H9 (cell line): ENCODE results near the gene RALGAPA2. TPM values are rescaled to one million over a fixed set of nuclear protein-coding genes. Genes with fewer than 3 reads are reported as not detected.

Experiments used
- DNase-seq: peaks from one replicate; pipeline ENCODE4 v3.0.0-alpha.2; 2017
- H2AFZ ChIP-seq: one replicate; pipeline ENCODE4 v1.6.1; 2013; ENCODE audit warnings: mild to moderate bottlenecking, low read length, control low read depth, moderate library complexity
- H2AK5ac ChIP-seq: 2 replicates; pipeline ENCODE4 v1.6.1; 2013; ENCODE audit warnings: low read length, control low read depth, mixed read lengths; ENCODE audit not compliant: insufficient read length
- H2BK120ac ChIP-seq: one replicate; pipeline ENCODE4 v1.6.1; 2013; ENCODE audit warnings: low read depth, mild to moderate bottlenecking, low read length, control low read depth, inconsistent platforms; ENCODE audit not compliant: poor library complexity, severe bottlenecking
- H2BK12ac ChIP-seq: 2 replicates; pipeline ENCODE4 v1.6.1; 2013; ENCODE audit warnings: low read length, control low read depth, mixed read lengths, low read depth; ENCODE audit not compliant: insufficient read length
- H2BK15ac ChIP-seq: 2 replicates; pipeline ENCODE4 v1.6.1; 2013; ENCODE audit warnings: low read depth, low read length, control low read depth
- H2BK20ac ChIP-seq: one replicate; pipeline ENCODE4 v1.6.1; 2013; ENCODE audit warnings: low read depth, mild to moderate bottlenecking, low read length, control low read depth, inconsistent platforms; ENCODE audit not compliant: poor library complexity, severe bottlenecking
- H2BK5ac ChIP-seq: 2 replicates; pipeline ENCODE4 v1.6.1; 2013; ENCODE audit warnings: low read length, control low read depth, mixed read lengths; ENCODE audit not compliant: insufficient read length
- H3K14ac ChIP-seq: 2 replicates; pipeline ENCODE4 v1.6.1; 2013; ENCODE audit warnings: low read length, control low read depth; ENCODE audit not compliant: insufficient read depth
- H3K18ac ChIP-seq: 2 replicates; pipeline ENCODE4 v1.6.1; 2013; ENCODE audit warnings: low read depth, mild to moderate bottlenecking, mixed read lengths, low read length, control low read depth; ENCODE audit not compliant: insufficient read length
- H3K23ac ChIP-seq: 2 replicates; pipeline ENCODE4 v1.6.1; 2013; ENCODE audit warnings: low read length, control low read depth, mixed read lengths, low read depth; ENCODE audit not compliant: insufficient read length
- H3K23me2 ChIP-seq: 2 replicates; pipeline ENCODE4 v1.6.1; 2013; ENCODE audit warnings: low read depth, mild to moderate bottlenecking, mixed read lengths, low read length, control low read depth; ENCODE audit not compliant: insufficient read length, poor library complexity, severe bottlenecking
- H3K27ac ChIP-seq: 2 replicates; pipeline ENCODE4 v1.5.1; 2013; ENCODE audit warnings: low read length, control low read depth, mixed read lengths, low read depth; ENCODE audit not compliant: insufficient read length
- H3K27me3 ChIP-seq: 2 replicates; pipeline ENCODE4 v1.6.1; 2013; ENCODE audit warnings: low read length, control low read depth, inconsistent platforms; ENCODE audit not compliant: insufficient read depth
- H3K4ac ChIP-seq: 2 replicates; pipeline ENCODE4 v1.6.1; 2013; ENCODE audit warnings: low read depth, mild to moderate bottlenecking, control low read depth, inconsistent platforms, low read length, moderate library complexity
- H3K4me1 ChIP-seq: 2 replicates; pipeline ENCODE4 v1.6.1; 2013; ENCODE audit warnings: low read length, control low read depth, inconsistent platforms; ENCODE audit not compliant: insufficient read depth
- H3K4me2 ChIP-seq: 2 replicates; pipeline ENCODE4 v1.6.1; 2013; ENCODE audit warnings: low read length, control low read depth, mixed read lengths; ENCODE audit not compliant: insufficient read length, insufficient read depth
- H3K56ac ChIP-seq: 2 replicates; pipeline ENCODE4 v1.6.1; 2013; ENCODE audit warnings: low read depth, mild to moderate bottlenecking, mixed read lengths, low read length, control low read depth; ENCODE audit not compliant: insufficient read length
- H3K79me1 ChIP-seq: 2 replicates; pipeline ENCODE4 v1.6.1; 2013; ENCODE audit warnings: low read depth, mild to moderate bottlenecking, moderate library complexity, low read length, control low read depth, inconsistent platforms; ENCODE audit not compliant: insufficient read depth, poor library complexity, severe bottlenecking
- H3K79me2 ChIP-seq: 2 replicates; pipeline ENCODE4 v1.6.1; 2013; ENCODE audit warnings: low read length, control low read depth, inconsistent platforms; ENCODE audit not compliant: insufficient read depth
- H3K9ac ChIP-seq: 2 replicates; pipeline ENCODE4 v1.6.1; 2013; ENCODE audit warnings: low read length, control low read depth, mixed read lengths; ENCODE audit not compliant: insufficient read length; ENCODE audit errors: extremely low read depth
- H3K9me3 ChIP-seq: one replicate; pipeline ENCODE4 v1.6.1; 2013; ENCODE audit warnings: low read depth, low read length, inconsistent platforms; ENCODE audit not compliant: control insufficient read depth
- H3T11ph ChIP-seq: one replicate; pipeline ENCODE4 v1.6.1; 2013; ENCODE audit warnings: mild to moderate bottlenecking, low read length, control low read depth, inconsistent platforms
- H4K20me1 ChIP-seq: one replicate; pipeline ENCODE4 v1.6.1; 2013; ENCODE audit not compliant: control insufficient read depth, insufficient read length, insufficient read depth
- H4K5ac ChIP-seq: 2 replicates; pipeline ENCODE4 v1.6.1; 2013; ENCODE audit warnings: low read depth, mild to moderate bottlenecking, mixed read lengths, low read length, control low read depth; ENCODE audit not compliant: insufficient read length
- H4K8ac ChIP-seq: replicated peaks from 2 replicates; pipeline ENCODE4 v1.6.1; 2013; ENCODE audit warnings: low read length, control low read depth, mixed read lengths, low read depth; ENCODE audit not compliant: insufficient read length
- H4K91ac ChIP-seq: 2 replicates; pipeline ENCODE4 v1.6.1; 2013; ENCODE audit warnings: low read depth, mild to moderate bottlenecking, moderate library complexity, mixed read lengths, low read length, control low read depth; ENCODE audit not compliant: insufficient read length
- H3K27ac Mint-ChIP-seq, 3 experiments: 2 replicates in 2 of 3; 3 replicates in 1 of 3; pipeline ENCODE4 v1.8.0; 2020 to 2021; ENCODE audit warnings: mixed read lengths in 3 of 3, mild to moderate bottlenecking in 1 of 3, moderate library complexity in 1 of 3
- H3K27me3 Mint-ChIP-seq: 2 replicates; pipeline ENCODE4 v1.8.0; 2021; ENCODE audit warnings: low read depth, mild to moderate bottlenecking, moderate library complexity, mixed read lengths
- H3K36me3 Mint-ChIP-seq, 3 experiments: 2 replicates in 2 of 3; 3 replicates in 1 of 3; pipeline ENCODE4 v1.8.0; 2020 to 2021; ENCODE audit warnings: low read depth in 3 of 3, mixed read lengths in 3 of 3; ENCODE audit not compliant: insufficient read depth in 1 of 3
- H3K4me1 Mint-ChIP-seq, 2 experiments: 2 replicates each; pipeline ENCODE4 v1.8.0; 2020; ENCODE audit warnings: mixed read lengths in 2 of 2
- H3K4me3 Mint-ChIP-seq, 2 experiments: 2 replicates in 1 of 2; 3 replicates in 1 of 2; pipeline ENCODE4 v1.8.0; 2020 to 2021; ENCODE audit warnings: mild to moderate bottlenecking in 2 of 2, mixed read lengths in 2 of 2, moderate library complexity in 1 of 2
- H3K9me3 Mint-ChIP-seq, 2 experiments: 2 replicates in 1 of 2; 3 replicates in 1 of 2; pipeline ENCODE4 v1.8.0; 2020; ENCODE audit warnings: mild to moderate bottlenecking in 2 of 2, mixed read lengths in 2 of 2, moderate library complexity in 1 of 2
- CTCF ChIP-seq: fragments of 200-600 bp; sonication (generic); conservative IDR thresholded peaks from 3 replicates; pipeline ENCODE4 v1.8.0; 2021; ENCODE audit warnings: antibody characterized with exemption, mild to moderate bottlenecking
- WGBS: extraction: QIAGEN DNeasy Blood & Tissue Kit; methylation state at CpG from one replicate; pipeline ENCODE4 v1.1.7; 2013; ENCODE audit warnings: missing lambda C conversion rate, low lambda C conversion rate, mixed read lengths; ENCODE audit not compliant: insufficient read length; ENCODE audit errors: extremely low coverage; 5-methylcytosine and 5-hydroxymethylcytosine counted together
- total RNA-seq: library from RNA; stranded (reverse); gene quantifications from 2 replicates; pipeline ENCODE4 v1.2.1, GENCODE V29; 2021

The RALGAPA2 gene
- total RNA-seq, 1 experiment from 2014 or later, result 16.6 TPM

GRCh38 chr20:20683481-20684321, 28.7 kb downstream of the RALGAPA2 start:
- H3K23me2 ChIP-seq, result no peaks in the 10 kb centered on the region
- no peak overlapping the region for H3K9ac ChIP-seq
- peaks cover 0 to 1% (median 0%) of the 10 kb centered on the region in 3 experiments; a peak in 3 of 7 replicates for H3K36me3 Mint-ChIP-seq
- no peak for TF ChIP-seq CTCF
- no peaks in the 10 kb centered on the region for H4K20me1 ChIP-seq
- no peak overlapping the region for H3T11ph ChIP-seq
- H3K18ac ChIP-seq, result no peak overlapping the region
- no peak overlapping the region for H4K91ac ChIP-seq
- no peak overlapping the region for H3K56ac ChIP-seq
- H2BK20ac ChIP-seq, result no peak overlapping the region
- no peak overlapping the region for H3K4ac ChIP-seq
- no peak overlapping the region for H3K14ac ChIP-seq
- H2BK5ac ChIP-seq, result no peak overlapping the region
- H3K9me3 ChIP-seq, result no peaks in the 10 kb centered on the region
- H3K79me1 ChIP-seq, result peaks cover 3% of the 10 kb centered on the region
- H3K4me1 Mint-ChIP-seq, result peaks cover 9 to 10% of the 10 kb centered on the region in 2 experiments; a peak in 3 of 4 replicates
- H3K27me3 ChIP-seq, result no peaks in the 10 kb centered on the region
- H2BK15ac ChIP-seq, result no peak overlapping the region
- peaks cover 6% of the 10 kb centered on the region; the same call in 1 of the 2 replicates for H3K4me1 ChIP-seq
- no peak overlapping the region for H2BK12ac ChIP-seq
- no peak overlapping the region for H3K23ac ChIP-seq
- no peak overlapping the region for H4K5ac ChIP-seq
- H3K9me3 Mint-ChIP-seq, result no peaks in the 10 kb centered on the region
- no peak for DNase-seq
- H2AFZ ChIP-seq, result no peak overlapping the region
- H3K27ac Mint-ChIP-seq, result peak overlapping the region in 2 of 3 experiments; percentile 1 to 58; a peak in 5 of 7 replicates
- no peak overlapping the region for H4K8ac ChIP-seq
- WGBS, result no CpG with 5 or more reads among the region's 10 CpGs
- no peak overlapping the region for H3K4me3 Mint-ChIP-seq
- H2AK5ac ChIP-seq, result no peak overlapping the region
- no peak overlapping the region for H3K4me2 ChIP-seq
- no peaks in the 10 kb centered on the region for H3K27me3 Mint-ChIP-seq
- H2BK120ac ChIP-seq, result no peak overlapping the region
- H3K27ac ChIP-seq, result no peak overlapping the region
- H3K79me2 ChIP-seq, result 0 out of 2 replicates have a peak, but pooled peaks cover 3% of the 10 kb centered on the region
